ENCODE measurements around the gene DHCR24.

DHCR24 gene

GRCh38 chr1:54803761-54804470 lies 83.1 kb downstream of the DHCR24 start:
- DNase-seq (ENCODE audit: low read depth, low spot score) = peak; percentile 23

GRCh38 chr1:54800899-54801759 lies 85.9 kb downstream of the DHCR24 start, which contains the start of gene TTC22:
Gene TTC22 (minus strand): TSS chr1:54801323. CDS start chr1:54801163, 160 bp downstream.
- peak; percentile 18 for DNase-seq (ENCODE audit: low read depth, low spot score)

GRCh38 chr1:54800041-54800898 lies 86.7 kb downstream of the DHCR24 start:
- DNase-seq (ENCODE audit: low read depth, low spot score) = no peak

Data from astrocyte of the hippocampus (primary cell).